ENCODE data around the gene POFUT2.
"Not testable (repeated sequence)": the region's sequence is repeated elsewhere in the genome, so short reads cannot be mapped to it uniquely, and the experiment has no call there.

POFUT2 gene

GRCh38 chr21:45309069-45309986 is 21.6 kb upstream of the POFUT2 start:
- no peak for DNase-seq

GRCh38 chr21:45308194-45309068 is 20.7 kb upstream of the POFUT2 start:
- no peak for DNase-seq

GRCh38 chr21:45307597-45308158 is 20.0 kb upstream of the POFUT2 start:
- DNase-seq = not testable (repeated sequence)

GRCh38 chr21:45306832-45307571 is 19.3 kb upstream of the POFUT2 start:
- no peak for DNase-seq

GRCh38 chr21:45306453-45306831 is 18.7 kb upstream of the POFUT2 start:
- DNase-seq = no peak

GRCh38 chr21:45305836-45306235 is 18.1 kb upstream of the POFUT2 start:
- no peak for DNase-seq

GRCh38 chr21:45304945-45305344 is 17.2 kb upstream of the POFUT2 start:
- DNase-seq = no peak

GRCh38 chr21:45304476-45304830 is 16.8 kb upstream of the POFUT2 start:
- no peak for DNase-seq

- DNase-seq = no peak
Measured at GRCh38 chr21:45303751-45304475, 16.2 kb upstream of the POFUT2 start.

- no peak for DNase-seq
Measured at GRCh38 chr21:45303091-45303615, 15.5 kb upstream of the POFUT2 start.

- no peak for DNase-seq
Measured at GRCh38 chr21:45302082-45303061, 14.7 kb upstream of the POFUT2 start.

- no peak for DNase-seq
Measured at GRCh38 chr21:45301521-45302081, 13.9 kb upstream of the POFUT2 start.

GRCh38 chr21:45300786-45301520 is 13.3 kb upstream of the POFUT2 start:
- DNase-seq = no peak

GRCh38 chr21:45299864-45300785 is 12.4 kb upstream of the POFUT2 start:
- DNase-seq = no peak

GRCh38 chr21:45299026-45299863 is 11.6 kb upstream of the POFUT2 start:
- DNase-seq = no peak

GRCh38 chr21:45297869-45298268 is 10.2 kb upstream of the POFUT2 start:
- DNase-seq = no peak

- DNase-seq = no peak
Measured at GRCh38 chr21:45297329-45297728, 9.6 kb upstream of the POFUT2 start.

All from NCI-H187 (cell line).